Measurements from ENCODE around the gene TSC1. TPM values are rescaled to one million over a fixed set of nuclear protein-coding genes. Genes with fewer than 3 reads are reported as not detected.
A peak's percentile ranks its signal among the peaks of the same experiment; 100 is the strongest.
"Not testable (repeated sequence)": the region's sequence is repeated elsewhere in the genome, so short reads cannot be mapped to it uniquely, and the experiment has no call there.

The TSC1 gene
- total RNA-seq (32.2 TPM), polyA plus RNA-seq (ENCODE audit: insufficient read depth in 1 of 8, insufficient read length in 8 of 8, low replicate concordance in 1 of 8) (10 to 100 TPM; 23.8 to 34.8 (median 26.3) TPM)
- long read RNA-seq, donor 1, partial matches to known transcripts: 0 of 2 reads
- long read RNA-seq, donor 1, other reads (novel, unspliced or antisense): 0 of 2 reads
- long read RNA-seq, donor 2: 0 reads
- long read RNA-seq, donor 3, full-length matches to known transcripts: 7 of 12 reads
- long read RNA-seq, donor 3, partial matches to known transcripts: 5 of 12 reads
- long read RNA-seq, donor 3, other reads (novel, unspliced or antisense): 0 of 12 reads
- long read RNA-seq, donor 4, partial matches to known transcripts: 0 of 2 reads
- long read RNA-seq, donor 4, other reads (novel, unspliced or antisense): 0 of 2 reads
- long read RNA-seq, donor 5, partial matches to known transcripts: 0 of 3 reads
- long read RNA-seq, donor 5, other reads (novel, unspliced or antisense): 0 of 3 reads
- long read RNA-seq, donor 6, full-length matches to known transcripts: 5 of 5 reads
- long read RNA-seq, donor 6, partial matches to known transcripts: 0 of 5 reads
- long read RNA-seq, donor 6, other reads (novel, unspliced or antisense): 0 of 5 reads
- long read RNA-seq, donor 7, full-length matches to known transcripts: 4 of 4 reads
- long read RNA-seq, donor 7, partial matches to known transcripts: 0 of 4 reads
- long read RNA-seq, donor 7, other reads (novel, unspliced or antisense): 0 of 4 reads
- long read RNA-seq, donor 8, partial matches to known transcripts: 0 of 5 reads
- long read RNA-seq, donor 8, other reads (novel, unspliced or antisense): 0 of 5 reads
- long read RNA-seq, donor 9, full-length matches to known transcripts: 4 of 4 reads
- long read RNA-seq, donor 9, partial matches to known transcripts: 0 of 4 reads
- long read RNA-seq, donor 9, other reads (novel, unspliced or antisense): 0 of 4 reads
- long read RNA-seq, donor 10, full-length matches to known transcripts: 4 of 4 reads
- long read RNA-seq, donor 10, partial matches to known transcripts: 0 of 4 reads
- long read RNA-seq, donor 10, other reads (novel, unspliced or antisense): 0 of 4 reads
- long read RNA-seq, donor 11, partial matches to known transcripts: 0 of 2 reads
- long read RNA-seq, donor 11, other reads (novel, unspliced or antisense): 0 of 2 reads

DNA sequence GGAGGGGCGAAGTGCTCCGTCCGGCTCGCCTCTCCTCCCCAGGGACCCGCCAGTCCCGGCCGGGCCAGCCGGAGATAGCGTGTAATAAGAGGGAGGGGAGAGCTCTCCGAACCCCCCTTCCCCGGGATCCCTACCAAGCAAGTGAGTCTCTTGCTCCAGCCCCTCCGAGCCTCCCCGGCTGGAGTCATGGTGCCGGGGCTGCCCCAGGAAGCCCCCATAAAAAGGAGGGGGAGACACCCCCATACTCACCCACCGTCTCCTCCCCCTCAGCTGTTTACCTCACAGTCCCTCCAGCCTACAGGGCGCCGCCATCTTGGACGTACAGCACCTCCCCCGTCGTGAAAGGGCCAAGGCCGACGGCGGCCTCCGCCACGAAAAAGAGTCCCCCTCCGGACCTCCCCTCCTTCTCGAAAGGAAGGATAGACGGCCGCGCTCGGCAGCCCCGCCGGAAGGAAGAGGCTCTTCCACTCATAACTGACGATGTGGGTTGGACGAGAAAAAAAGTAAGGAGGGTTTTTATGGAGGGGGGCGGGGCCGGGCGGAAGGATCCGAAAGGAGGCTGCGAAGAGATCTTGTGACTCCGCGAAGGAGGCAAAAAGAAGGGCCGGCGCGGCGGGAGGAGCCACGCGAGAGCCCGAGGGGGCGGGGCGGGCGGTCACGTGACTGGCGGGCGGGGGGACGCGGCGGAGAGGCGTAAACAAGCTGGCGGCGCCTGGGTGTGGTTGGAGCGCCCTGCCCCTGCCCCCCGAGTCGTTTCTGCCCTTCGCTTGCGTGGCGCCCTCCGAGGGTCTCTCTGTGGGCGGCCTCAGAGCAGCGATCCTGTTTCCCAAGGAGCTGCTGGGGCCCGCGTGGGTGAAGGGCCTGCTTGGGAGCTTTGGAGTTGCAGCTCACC is at the start of gene TSC1:
TSC1 (minus strand) TSS at position 323 of the 892 bp plus-strand sequence. CDS start 15,744 bp downstream, outside the sequence.
- under 1% methylated on average over 45 of the region's 72 CpGs for WGBS (ENCODE audit: insufficient coverage)
- Histone ChIP-seq H3K9me3 (replicated peaks; ENCODE audit: control insufficient read depth, low read depth, low read length) (no peaks in the 10 kb centered on the region), H3K4me1 (ENCODE audit: control insufficient read depth, insufficient read depth, low read length) (peaks cover 28% of the 10 kb centered on the region), H3K27me3 (ENCODE audit: control insufficient read depth, insufficient read depth, low read length) (no peaks in the 10 kb centered on the region), H3K36me3 (ENCODE audit: control insufficient read depth, insufficient read depth, low read length) (no peaks in the 10 kb centered on the region), H3K4me3 (ENCODE audit: low read length) (peak within 1 kb of the TSS; percentile 100), H3K27ac (ENCODE audit: low read length) (peak within 1 kb of the TSS; percentile 100)
- peak; percentile 99 for DNase-seq

- Histone ChIP-seq H3K4me3 (ENCODE audit: low read length) (no peak overlapping the region), H3K27ac (ENCODE audit: low read length) (no peak overlapping the region), H3K27me3 (ENCODE audit: control insufficient read depth, insufficient read depth, low read length) (peaks cover 42% of the 10 kb centered on the region), H3K36me3 (ENCODE audit: control insufficient read depth, insufficient read depth, low read length) (no peaks in the 10 kb centered on the region), H3K4me1 (ENCODE audit: control insufficient read depth, insufficient read depth, low read length) (peaks cover 2% of the 10 kb centered on the region), H3K9me3 (replicated peaks; ENCODE audit: control insufficient read depth, low read depth, low read length) (no peaks in the 10 kb centered on the region)
- DNase-seq: no peak
- WGBS (ENCODE audit: insufficient coverage): 48% methylated on average over 14 of the region's 14 CpGs
Observed at GRCh38 chr9:132993511-132993939, 49.1 kb upstream of the TSC1 start.

- Histone ChIP-seq H3K27me3 (ENCODE audit: control insufficient read depth, insufficient read depth, low read length) (peaks cover 47% of the 10 kb centered on the region), H3K4me1 (ENCODE audit: control insufficient read depth, insufficient read depth, low read length) (peaks cover 2% of the 10 kb centered on the region), H3K9me3 (replicated peaks; ENCODE audit: control insufficient read depth, low read depth, low read length) (no peaks in the 10 kb centered on the region), H3K36me3 (ENCODE audit: control insufficient read depth, insufficient read depth, low read length) (no peaks in the 10 kb centered on the region), H3K27ac (ENCODE audit: low read length) (no peak overlapping the region), H3K4me3 (ENCODE audit: low read length) (no peak overlapping the region)
- no peak for DNase-seq
- WGBS (ENCODE audit: insufficient coverage): 11% methylated on average over 13 of the region's 16 CpGs
Observed at GRCh38 chr9:132991351-132992300, 47.2 kb upstream of the TSC1 start.

DNA sequence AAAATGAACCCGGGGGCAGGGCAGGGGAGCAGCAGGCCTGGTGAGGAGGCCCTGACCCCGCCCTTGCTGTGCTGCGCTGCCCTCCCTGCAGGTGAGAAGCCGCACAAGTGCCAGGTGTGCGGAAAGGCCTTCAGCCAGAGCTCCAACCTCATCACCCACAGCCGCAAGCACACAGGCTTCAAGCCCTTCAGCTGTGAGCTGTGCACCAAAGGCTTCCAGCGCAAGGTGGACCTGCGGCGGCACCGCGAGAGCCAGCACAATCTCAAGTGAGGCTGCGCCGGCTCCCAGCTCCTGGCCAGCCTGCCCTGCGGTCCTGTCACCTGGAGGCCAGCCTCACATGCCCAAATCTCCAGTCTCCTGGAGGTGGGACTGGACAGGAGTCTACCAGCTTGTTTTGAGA is 46.4 kb upstream of the TSC1 start:
- peaks cover 46% of the 10 kb centered on the region for H3K27me3 ChIP-seq (ENCODE audit: control insufficient read depth, insufficient read depth, low read length)
- no peak overlapping the region for H3K4me3 ChIP-seq (ENCODE audit: low read length)
- H3K36me3 ChIP-seq (ENCODE audit: control insufficient read depth, insufficient read depth, low read length): no peaks in the 10 kb centered on the region
- no peak for DNase-seq
- H3K9me3 ChIP-seq (replicated peaks; ENCODE audit: control insufficient read depth, low read depth, low read length): no peaks in the 10 kb centered on the region
- H3K27ac ChIP-seq (ENCODE audit: low read length): no peak overlapping the region
- peaks cover 2% of the 10 kb centered on the region for H3K4me1 ChIP-seq (ENCODE audit: control insufficient read depth, insufficient read depth, low read length)
- WGBS (ENCODE audit: insufficient coverage): 95% methylated on average over 12 of the region's 14 CpGs

DNA sequence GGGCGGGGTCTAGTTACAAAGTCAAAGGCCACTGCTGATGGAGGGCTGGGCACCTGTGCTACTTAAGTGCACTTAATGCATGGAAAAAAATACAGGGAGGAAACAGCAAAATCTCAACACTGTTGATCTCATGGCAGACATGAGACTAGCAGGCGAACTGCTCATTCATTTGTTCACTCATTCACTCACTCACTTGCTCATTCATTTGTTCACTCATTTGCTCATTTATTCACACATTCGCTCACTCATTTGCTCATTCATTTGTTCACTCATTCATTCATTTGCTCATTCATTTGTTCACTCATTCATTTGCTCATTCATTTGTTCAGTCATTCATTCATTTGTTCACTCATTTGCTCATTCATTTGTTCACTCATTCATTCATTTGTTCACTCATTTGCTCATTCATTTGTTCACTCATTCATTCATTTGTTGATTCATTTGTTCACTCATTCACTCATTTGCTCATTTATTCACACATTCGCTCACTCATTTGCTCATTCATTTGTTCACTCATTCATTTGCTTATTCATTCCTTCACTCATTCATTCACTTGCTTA is 45.7 kb upstream of the TSC1 start:
- H3K4me1 ChIP-seq (ENCODE audit: control insufficient read depth, insufficient read depth, low read length); H3K4me3 ChIP-seq (ENCODE audit: low read length); DNase-seq; H3K9me3 ChIP-seq (replicated peaks; ENCODE audit: control insufficient read depth, low read depth, low read length); H3K36me3 ChIP-seq (ENCODE audit: control insufficient read depth, insufficient read depth, low read length); H3K27ac ChIP-seq (ENCODE audit: low read length): not testable (repeated sequence)
- H3K27me3 ChIP-seq (ENCODE audit: control insufficient read depth, insufficient read depth, low read length): peaks cover 41% of the 10 kb centered on the region
- WGBS (ENCODE audit: insufficient coverage): 81% methylated on average over 3 of the region's 4 CpGs

DNA sequence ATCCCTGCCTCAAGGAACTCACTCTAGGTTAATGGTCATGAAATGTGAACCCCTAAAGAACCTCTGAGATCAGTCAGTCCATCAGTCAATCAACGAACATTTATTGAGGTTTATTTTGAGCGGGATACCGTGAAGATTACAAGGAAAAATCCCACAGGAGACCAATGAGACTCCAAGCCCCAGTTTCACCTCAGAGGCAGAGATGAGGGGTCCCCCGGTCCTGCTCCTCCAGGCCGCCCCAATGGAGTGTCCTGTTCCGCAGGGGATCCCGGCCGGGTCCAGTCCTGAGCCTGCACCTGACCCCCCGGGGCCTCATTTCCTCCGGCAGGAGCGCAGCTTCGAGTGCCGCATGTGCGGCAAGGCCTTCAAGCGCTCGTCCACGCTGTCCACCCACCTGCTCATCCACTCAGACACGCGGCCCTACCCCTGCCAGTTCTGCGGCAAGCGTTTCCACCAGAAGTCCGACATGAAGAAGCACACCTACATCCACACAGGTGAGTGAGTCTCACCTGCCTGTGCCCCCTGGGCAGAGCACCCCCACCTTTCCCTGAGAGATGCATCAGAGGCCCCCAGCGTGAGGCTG is 45.1 kb upstream of the TSC1 start:
- no peak overlapping the region for H3K27ac ChIP-seq (ENCODE audit: low read length)
- no peak overlapping the region for H3K4me3 ChIP-seq (ENCODE audit: low read length)
- peaks cover 37% of the 10 kb centered on the region for H3K27me3 ChIP-seq (ENCODE audit: control insufficient read depth, insufficient read depth, low read length)
- H3K36me3 ChIP-seq (ENCODE audit: control insufficient read depth, insufficient read depth, low read length): no peaks in the 10 kb centered on the region
- no peak for DNase-seq
- peaks cover 2% of the 10 kb centered on the region for H3K4me1 ChIP-seq (ENCODE audit: control insufficient read depth, insufficient read depth, low read length)
- 86% methylated on average over 21 of the region's 23 CpGs for WGBS (ENCODE audit: insufficient coverage)
- H3K9me3 ChIP-seq (replicated peaks; ENCODE audit: control insufficient read depth, low read depth, low read length): no peaks in the 10 kb centered on the region

GRCh38 chr9:132989014-132989310 is 44.5 kb upstream of the TSC1 start:
- DNase-seq: no peak
- Histone ChIP-seq H3K36me3 (ENCODE audit: control insufficient read depth, insufficient read depth, low read length) (no peaks in the 10 kb centered on the region), H3K4me3 (ENCODE audit: low read length) (no peak overlapping the region), H3K4me1 (ENCODE audit: control insufficient read depth, insufficient read depth, low read length) (peaks cover 2% of the 10 kb centered on the region), H3K9me3 (replicated peaks; ENCODE audit: control insufficient read depth, low read depth, low read length) (no peaks in the 10 kb centered on the region), H3K27ac (ENCODE audit: low read length) (no peak overlapping the region), H3K27me3 (ENCODE audit: control insufficient read depth, insufficient read depth, low read length) (peaks cover 34% of the 10 kb centered on the region)
- WGBS (ENCODE audit: insufficient coverage): 88% methylated on average over 13 of the region's 13 CpGs

GRCh38 chr9:132988244-132989013 is 44.0 kb upstream of the TSC1 start:
- Histone ChIP-seq H3K9me3 (replicated peaks; ENCODE audit: control insufficient read depth, low read depth, low read length) (no peaks in the 10 kb centered on the region), H3K4me1 (ENCODE audit: control insufficient read depth, insufficient read depth, low read length) (peaks cover 2% of the 10 kb centered on the region), H3K4me3 (ENCODE audit: low read length) (no peak overlapping the region), H3K27me3 (ENCODE audit: control insufficient read depth, insufficient read depth, low read length) (peaks cover 33% of the 10 kb centered on the region), H3K27ac (ENCODE audit: low read length) (no peak overlapping the region), H3K36me3 (ENCODE audit: control insufficient read depth, insufficient read depth, low read length) (no peaks in the 10 kb centered on the region)
- DNase-seq: no peak
- WGBS (ENCODE audit: insufficient coverage): 79% methylated on average over 9 of the region's 14 CpGs

All from muscle of leg (tissue), 16 donors.